ENCODE results near the gene CLIP1.

DNA sequence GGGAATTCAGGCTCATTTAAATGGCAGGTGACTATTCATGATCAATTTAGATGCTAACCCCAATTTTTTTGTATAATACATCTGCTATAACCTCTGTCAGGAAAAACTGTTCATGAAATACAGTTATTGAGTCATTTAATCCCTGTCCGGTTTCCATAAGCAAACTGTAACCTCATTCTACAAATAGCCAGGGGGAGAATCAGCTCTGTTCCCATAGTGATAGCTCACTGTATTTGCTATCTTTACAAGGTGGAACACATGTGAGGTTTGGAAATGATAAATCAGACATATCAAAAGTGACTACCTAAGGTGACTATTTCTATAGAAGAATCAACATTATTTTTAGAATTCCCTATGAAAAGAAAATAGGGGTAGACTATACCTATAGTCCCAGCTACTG is 117.5 kb downstream of the CLIP1 start:
- no peak for TF ChIP-seq POLR2A (IDR thresholded peaks at IDR 0.05)
- TF ChIP-seq, protein P1, sequence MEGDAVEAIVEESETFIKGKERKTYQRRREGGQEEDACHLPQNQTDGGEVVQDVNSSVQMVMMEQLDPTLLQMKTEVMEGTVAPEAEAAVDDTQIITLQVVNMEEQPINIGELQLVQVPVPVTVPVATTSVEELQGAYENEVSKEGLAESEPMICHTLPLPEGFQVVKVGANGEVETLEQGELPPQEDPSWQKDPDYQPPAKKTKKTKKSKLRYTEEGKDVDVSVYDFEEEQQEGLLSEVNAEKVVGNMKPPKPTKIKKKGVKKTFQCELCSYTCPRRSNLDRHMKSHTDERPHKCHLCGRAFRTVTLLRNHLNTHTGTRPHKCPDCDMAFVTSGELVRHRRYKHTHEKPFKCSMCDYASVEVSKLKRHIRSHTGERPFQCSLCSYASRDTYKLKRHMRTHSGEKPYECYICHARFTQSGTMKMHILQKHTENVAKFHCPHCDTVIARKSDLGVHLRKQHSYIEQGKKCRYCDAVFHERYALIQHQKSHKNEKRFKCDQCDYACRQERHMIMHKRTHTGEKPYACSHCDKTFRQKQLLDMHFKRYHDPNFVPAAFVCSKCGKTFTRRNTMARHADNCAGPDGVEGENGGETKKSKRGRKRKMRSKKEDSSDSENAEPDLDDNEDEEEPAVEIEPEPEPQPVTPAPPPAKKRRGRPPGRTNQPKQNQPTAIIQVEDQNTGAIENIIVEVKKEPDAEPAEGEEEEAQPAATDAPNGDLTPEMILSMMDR (IDR thresholded peaks at IDR 0.05) = no peak
- TF ChIP-seq POLR2AphosphoS5 (IDR thresholded peaks at IDR 0.05; ENCODE audit: insufficient read depth in 1 of 2, low read depth in 1 of 2) = no peak

All from vagina (tissue), 2 donors.